NCI-H146 (cell line): ENCODE data around the gene DENND4A.
A peak's percentile ranks its signal among the peaks of the same experiment; 100 is the strongest.
"Not testable (repeated sequence)": the region's sequence is repeated elsewhere in the genome, so short reads cannot be mapped to it uniquely, and the experiment has no call there.

Experiments
- DNase-seq: peaks from one replicate; lab custom pipeline; 2025; lab: John Stamatoyannopoulos, UW

The DENND4A gene

GRCh38 chr15:65818927-65819562, 27.0 kb upstream of the DENND4A start:
- DNase-seq: no peak

DNA sequence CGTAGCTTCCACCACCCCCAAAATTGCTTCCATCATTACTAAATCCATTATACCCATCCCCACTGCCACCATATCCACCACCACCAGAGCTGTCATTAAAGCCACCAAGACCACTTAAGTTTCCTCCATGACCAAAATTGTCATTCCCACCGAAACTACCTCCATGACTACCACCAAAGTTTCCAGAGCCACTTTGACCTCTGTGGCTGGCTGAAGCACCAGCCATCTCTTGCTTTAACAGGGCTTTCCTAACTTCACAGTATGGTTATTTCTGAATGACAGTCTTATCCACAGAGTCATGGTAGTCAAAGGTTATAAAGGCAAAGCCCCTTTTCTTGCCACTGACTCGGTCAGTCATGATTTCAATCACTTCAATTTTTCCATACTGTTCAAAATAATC, 24.3 kb upstream of the DENND4A start:
- no peak for DNase-seq

GRCh38 chr15:65816008-65816407, 23.9 kb upstream of the DENND4A start:
- DNase-seq: not testable (repeated sequence)

DNA sequence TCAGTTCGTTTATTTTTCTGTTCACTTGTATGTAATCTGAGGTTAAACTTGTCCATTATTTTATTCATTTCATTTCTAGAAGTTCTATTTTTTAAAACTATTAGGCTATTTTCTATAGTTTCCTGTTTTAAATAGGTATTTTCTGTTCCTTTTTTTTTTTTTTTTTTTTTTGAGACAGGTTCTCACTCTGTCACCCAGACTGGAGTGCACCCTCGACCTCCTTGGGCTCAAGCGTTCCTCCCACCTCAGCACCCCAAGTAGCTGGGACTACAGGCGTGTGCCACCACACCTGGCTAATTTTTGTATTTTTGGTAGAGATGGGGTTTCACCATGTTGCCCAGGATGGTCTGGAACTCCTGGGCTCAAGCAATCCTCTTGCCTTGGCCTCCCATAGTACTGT, 22.2 kb upstream of the DENND4A start:
- not testable (repeated sequence) for DNase-seq

DNA sequence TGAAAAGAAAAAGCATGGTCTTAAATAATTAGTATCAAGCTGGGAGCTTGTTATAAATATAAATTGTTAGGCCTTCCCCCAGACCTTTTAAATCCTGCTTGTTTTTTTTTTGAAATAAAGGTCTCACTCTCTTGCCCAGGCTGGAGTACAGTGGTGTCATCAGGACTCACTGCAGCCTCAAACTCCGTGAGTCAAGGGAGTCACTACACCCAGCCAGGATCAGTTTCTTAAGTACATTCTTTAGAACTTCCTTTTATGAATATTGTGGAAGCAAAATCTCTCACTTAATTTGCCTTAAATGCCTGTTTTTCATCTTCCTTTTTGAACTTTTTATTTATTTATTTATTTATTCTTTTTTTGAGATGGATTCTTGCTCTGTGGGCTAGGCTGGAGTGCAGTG, 20.8 kb upstream of the DENND4A start:
- no peak for DNase-seq

DNA sequence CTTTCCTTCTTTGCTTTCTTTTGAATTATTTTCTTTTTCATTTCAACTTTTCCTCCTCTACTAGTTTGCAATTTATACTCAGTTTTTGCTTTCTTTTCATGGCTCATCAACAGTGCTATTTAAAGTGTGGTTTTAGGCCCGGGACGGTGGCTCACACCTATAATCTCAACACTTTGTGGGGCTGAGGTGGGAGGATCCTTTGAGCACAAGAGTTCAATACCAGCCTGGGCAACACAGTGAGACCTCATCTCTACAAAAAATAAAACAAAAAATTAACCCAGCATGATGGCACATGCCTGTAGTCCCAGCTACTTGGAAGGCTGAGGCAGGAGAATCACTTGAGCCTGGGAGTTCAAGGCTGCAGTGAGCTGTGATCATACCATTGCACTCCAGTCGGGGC, 20.4 kb upstream of the DENND4A start:
- no peak for DNase-seq

GRCh38 chr15:65811835-65812234, 19.7 kb upstream of the DENND4A start:
- DNase-seq: no peak

DNA sequence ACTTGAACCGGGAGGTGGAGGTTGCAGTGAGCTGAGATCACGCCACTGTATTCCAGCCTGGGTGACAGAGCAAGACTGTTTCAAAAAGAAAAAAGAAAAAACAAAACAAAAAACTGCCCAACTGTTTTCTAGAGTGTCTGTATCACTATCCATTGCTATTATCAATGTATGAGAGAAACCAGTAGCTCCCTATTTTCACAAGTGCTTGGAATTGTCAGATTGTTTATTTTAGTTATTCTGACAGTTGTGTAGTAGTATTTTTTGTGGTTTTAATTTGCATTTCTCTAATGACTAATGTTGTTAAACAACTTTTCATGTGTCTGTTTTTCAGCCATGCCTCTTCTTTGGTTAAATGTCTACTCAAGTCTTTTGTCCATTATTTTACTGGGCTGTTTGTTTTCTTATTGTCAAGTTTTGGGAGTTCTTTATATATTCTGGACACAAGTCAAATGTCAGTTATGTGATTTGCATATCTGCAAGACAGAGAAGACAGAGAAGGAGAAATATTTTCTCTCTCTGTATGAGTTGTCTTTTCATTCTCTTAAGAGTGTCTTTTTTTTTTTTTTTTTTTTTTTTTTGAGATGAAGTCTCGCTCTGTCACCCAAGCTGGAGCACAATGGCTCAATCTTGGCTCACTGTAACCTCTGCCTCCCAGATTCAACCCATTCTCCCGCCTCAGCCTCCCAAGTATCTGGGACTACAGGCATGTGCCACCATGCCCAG, 19.1 kb upstream of the DENND4A start:
- DNase-seq: not testable (repeated sequence)

DNA sequence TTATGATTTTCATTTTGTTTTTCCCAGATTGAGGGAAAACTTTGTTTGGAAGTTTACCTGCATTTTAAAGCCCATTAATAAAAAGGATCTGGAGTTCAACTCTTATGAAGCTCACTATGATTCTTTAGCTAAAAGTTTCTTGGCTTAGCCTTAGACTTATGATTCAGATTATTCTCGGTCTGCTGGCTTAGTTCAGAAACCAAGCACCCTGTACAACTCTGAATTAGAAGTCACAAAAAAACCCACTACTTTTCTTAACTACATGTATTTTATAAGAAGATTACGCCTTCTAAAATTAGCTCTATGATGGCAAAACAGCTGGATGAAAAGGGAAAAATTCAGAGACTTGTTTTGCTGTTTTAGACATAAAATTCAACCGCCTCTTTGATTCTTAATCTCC, 14.3 kb upstream of the DENND4A start:
- DNase-seq: no peak

DNA sequence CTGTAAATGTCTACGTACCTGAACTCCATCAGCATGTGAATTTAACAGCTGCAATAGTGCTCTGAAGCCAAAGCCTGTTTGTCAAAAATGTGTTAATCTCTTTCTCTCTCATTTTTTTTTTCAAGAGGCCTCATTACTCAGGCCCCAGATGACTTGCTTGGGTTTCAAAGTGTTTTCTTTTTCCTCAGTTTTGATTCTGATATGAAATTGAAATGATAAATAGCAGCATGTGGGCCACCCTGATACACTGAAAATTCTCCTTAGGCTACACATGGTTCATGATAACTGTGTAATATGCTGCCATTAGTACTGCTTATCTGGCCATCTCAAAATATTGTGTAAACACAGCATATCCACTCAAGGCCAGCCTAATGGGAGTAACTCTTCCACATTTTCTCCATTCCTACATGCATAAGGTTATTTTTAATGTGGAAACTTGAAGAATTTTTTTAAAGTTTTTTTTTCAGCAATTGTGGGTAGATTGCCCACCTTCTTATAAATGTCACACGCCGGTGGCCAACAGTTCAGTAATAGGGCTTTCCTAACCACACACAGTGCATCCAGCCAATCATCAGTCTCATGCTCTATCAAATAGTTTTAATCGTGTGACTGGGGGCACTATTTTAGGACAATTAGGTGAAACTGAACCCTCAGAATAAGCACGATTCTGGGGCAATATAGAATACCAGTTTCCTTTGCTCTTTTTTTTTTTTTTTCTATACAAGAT, 13.1 kb upstream of the DENND4A start:
- DNase-seq: no peak

- DNase-seq: no peak
Observed at GRCh38 chr15:65804252-65804931, 12.3 kb upstream of the DENND4A start.

- DNase-seq: no peak
Observed at GRCh38 chr15:65801229-65801805, 9.2 kb upstream of the DENND4A start.

DNA sequence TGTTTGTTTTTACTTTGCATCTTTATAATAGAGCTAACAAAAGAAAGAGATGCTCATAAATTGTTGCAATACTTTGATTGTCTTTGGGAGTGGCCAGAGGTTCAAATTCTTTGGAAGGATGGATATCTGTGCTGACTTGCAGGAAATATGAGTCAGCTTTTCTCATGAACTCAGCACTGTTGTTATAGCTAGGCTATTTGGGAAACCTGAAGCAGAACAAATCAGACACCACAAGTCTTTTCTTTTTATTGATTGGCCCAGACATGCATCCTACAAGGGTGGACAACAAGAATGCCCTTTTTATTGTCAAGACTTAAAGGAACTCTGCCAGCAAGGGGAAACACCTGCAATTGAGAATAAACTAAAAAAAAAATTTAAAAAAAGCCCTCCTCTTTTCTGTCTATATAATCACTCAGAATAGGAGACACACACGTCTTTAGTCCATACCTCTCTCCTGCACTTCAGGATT, 4.6 kb upstream of the DENND4A start:
- peak; percentile 29 for DNase-seq

DNA sequence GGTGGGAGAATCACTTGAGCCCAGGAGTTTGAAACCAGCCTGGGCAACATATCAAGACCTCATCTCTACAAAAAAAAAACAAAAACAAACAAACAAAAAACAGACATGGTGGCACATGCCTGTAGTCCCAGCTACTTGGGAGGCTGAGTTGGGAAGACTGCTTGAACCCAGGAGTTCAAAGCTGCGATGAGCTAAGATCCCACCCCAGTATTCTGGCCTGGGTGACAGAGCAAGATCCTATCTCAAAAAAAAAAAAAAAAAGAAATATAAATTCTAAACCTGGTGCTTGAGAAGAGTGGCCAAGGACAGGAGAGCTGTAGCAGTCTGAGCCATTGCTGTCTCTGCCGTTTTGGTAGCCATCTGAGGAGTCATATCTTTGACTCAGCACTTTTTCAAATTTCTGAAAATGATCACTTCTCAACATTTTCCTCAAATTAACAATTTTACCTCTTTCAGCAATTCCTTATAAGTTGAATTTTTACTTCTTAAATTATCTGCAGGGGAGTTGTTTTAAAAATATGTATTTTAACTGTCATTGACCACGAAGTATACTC, 3.6 kb upstream of the DENND4A start:
- no peak for DNase-seq

DNA sequence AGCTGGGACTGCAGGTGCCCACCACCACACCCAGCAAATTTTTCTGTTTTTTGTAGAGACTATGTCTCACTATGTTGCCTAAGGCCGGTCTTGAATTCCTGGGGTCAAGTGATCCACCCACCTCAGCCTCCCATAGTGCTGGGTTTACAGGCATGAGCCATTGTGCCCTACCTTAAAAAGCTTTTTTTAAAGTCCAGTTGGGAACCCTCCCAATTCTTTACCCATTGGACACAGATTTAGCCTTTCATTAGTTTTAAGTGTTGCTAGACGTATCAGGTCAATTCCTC, 1.7 kb upstream of the DENND4A start:
- no peak for DNase-seq

GRCh38 chr15:65792988-65793817, 1.1 kb upstream of the DENND4A start:
- DNase-seq: no peak

GRCh38 chr15:65791335-65792137, 557 bp downstream of the DENND4A start:
- DNase-seq: peak; percentile 63

- DNase-seq: no peak
Observed at GRCh38 chr15:65790694-65791334, 1.3 kb downstream of the DENND4A start.

DNA sequence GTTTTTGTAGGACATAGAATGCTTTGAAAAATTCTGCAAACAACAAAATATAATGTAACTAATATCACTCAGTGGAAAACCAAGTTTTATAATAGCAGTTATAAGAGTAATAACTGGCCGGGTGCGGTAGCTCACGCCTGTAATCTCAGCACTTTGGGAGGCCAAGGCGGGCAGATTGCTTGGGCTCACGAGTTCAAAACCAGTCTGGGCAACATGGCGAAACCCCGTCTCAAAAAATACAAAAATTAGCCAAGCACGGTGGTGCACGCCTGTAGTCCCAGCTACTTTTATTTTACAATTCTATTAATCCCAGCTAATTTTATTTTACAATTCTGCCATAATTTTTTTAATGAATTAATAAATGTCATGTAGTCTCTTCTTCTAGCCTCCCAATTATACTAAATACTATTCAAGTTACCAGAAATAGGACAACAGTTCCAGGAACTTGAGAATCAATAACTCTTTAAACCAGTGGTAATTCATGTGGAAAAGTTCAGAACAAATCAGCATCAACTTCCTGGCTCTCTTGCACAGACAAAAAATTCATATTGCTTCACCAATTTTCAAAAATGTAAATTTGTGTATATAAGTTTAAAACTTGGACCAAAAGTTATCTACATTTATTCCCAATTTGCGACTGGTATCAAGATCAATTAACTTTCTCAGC, 2.2 kb downstream of the DENND4A start:
- no peak for DNase-seq
